Keratinocyte (primary cell): Measurements from ENCODE around the gene RBBP5. TPM values are rescaled to one million over a fixed set of nuclear protein-coding genes. Genes with fewer than 3 reads are reported as not detected.
A peak's percentile ranks its signal among the peaks of the same experiment; 100 is the strongest.

ENCODE experiments used
- DNase-seq: peaks from one replicate; pipeline ENCODE4 v3.0.0-alpha.2; 2011; ENCODE audit warnings: low read depth, missing footprints, low spot score
- FAIRE-seq: peaks from 2 replicates; lab custom pipeline; 2011; peaks lifted over from hg19 to GRCh38; lab: Jason Lieb, UNC
- H2AFZ ChIP-seq: 2 replicates; pipeline ENCODE4 v1.6.0; 2012; ENCODE audit warnings: low read length, control low read depth, inconsistent platforms; ENCODE audit not compliant: control insufficient read depth
- H3K27ac ChIP-seq: 2 replicates; pipeline ENCODE4 v1.5.1; 2011; ENCODE audit warnings: low read length; ENCODE audit not compliant: control insufficient read depth, insufficient read depth
- H3K27me3 ChIP-seq: 3 replicates; pipeline ENCODE4 v1.6.0; 2011; ENCODE audit warnings: low read length; ENCODE audit not compliant: control insufficient read depth, insufficient read depth; ENCODE audit errors: extremely low read depth
- H3K36me3 ChIP-seq, 2 experiments: 2 replicates in 1 of 2; 3 replicates in 1 of 2; pipeline ENCODE4 v1.5.1; 2011; ENCODE audit warnings: low read length in 2 of 2, mild to moderate bottlenecking in 1 of 2; ENCODE audit not compliant: control insufficient read depth in 2 of 2, insufficient read depth in 2 of 2; ENCODE audit errors: extremely low read depth in 1 of 2
- H3K4me1 ChIP-seq: 3 replicates; pipeline ENCODE4 v1.5.1; 2011; ENCODE audit warnings: low read length; ENCODE audit not compliant: control insufficient read depth, insufficient read depth; ENCODE audit errors: extremely low read depth
- H3K4me2 ChIP-seq: 3 replicates; pipeline ENCODE4 v1.6.0; 2011; ENCODE audit warnings: low read depth, low read length; ENCODE audit not compliant: control insufficient read depth, insufficient read depth; ENCODE audit errors: extremely low read depth
- H3K4me3 ChIP-seq, 3 experiments: fragments of 200-600 bp in 1 of 3; sonication (generic) in 1 of 3; 2 replicates in 2 of 3; 3 replicates in 1 of 3; pipeline ENCODE4 v1.5.1; 2011 to 2016; ENCODE audit warnings: low read length in 3 of 3, mild to moderate bottlenecking in 3 of 3, control low read depth in 2 of 3, inconsistent platforms in 1 of 3, low read depth in 1 of 3, mixed read lengths in 1 of 3, mixed run types in 1 of 3, moderate library complexity in 1 of 3; ENCODE audit not compliant: control insufficient read depth in 2 of 3, insufficient read depth in 2 of 3; ENCODE audit errors: extremely low read depth in 1 of 3
- H3K79me2 ChIP-seq: 2 replicates; pipeline ENCODE4 v1.6.0; 2012; ENCODE audit warnings: low read length; ENCODE audit not compliant: control insufficient read depth, insufficient read depth
- H3K9ac ChIP-seq: 3 replicates; pipeline ENCODE4 v1.6.0; 2011; ENCODE audit warnings: low read length; ENCODE audit not compliant: control insufficient read depth, insufficient read depth; ENCODE audit errors: extremely low read depth
- H3K9me1 ChIP-seq: 3 replicates; pipeline ENCODE4 v1.6.0; 2011; ENCODE audit warnings: low read length; ENCODE audit not compliant: control insufficient read depth, insufficient read depth; ENCODE audit errors: extremely low read depth
- H3K9me3 ChIP-seq: 2 replicates; pipeline ENCODE4 v1.5.1; 2012; ENCODE audit warnings: low read depth, low read length; ENCODE audit not compliant: control insufficient read depth
- H4K20me1 ChIP-seq: 3 replicates; pipeline ENCODE4 v1.6.0; 2011; ENCODE audit warnings: low read length; ENCODE audit not compliant: control insufficient read depth, insufficient read depth; ENCODE audit errors: extremely low read depth
- CTCF ChIP-seq, 3 experiments: IDR thresholded peaks in 1 of 3; conservative IDR thresholded peaks in 1 of 3; optimal IDR thresholded peaks in 1 of 3; 2 replicates in 2 of 3; 3 replicates in 1 of 3; pipeline versions ENCODE3 to v1.5.1; 2011; ENCODE audit warnings: low read length in 3 of 3, mild to moderate bottlenecking in 3 of 3, moderate library complexity in 2 of 3, control low read depth in 1 of 3, inconsistent platforms in 1 of 3; ENCODE audit not compliant: insufficient read depth in 2 of 3; ENCODE audit errors: extremely low read depth in 1 of 3
- EZH2 ChIP-seq: IDR thresholded peaks from one replicate; pipeline ENCODE4 v1.6.1; 2012; ENCODE audit warnings: inconsistent platforms, mild to moderate bottlenecking, low read length, moderate library complexity
- dilution Hi-C: fragments of 300-500 bp; cut with MboI; formaldehyde crosslinking; loops from one replicate; pipeline ENCODE4 v1.7.0; 2020; ENCODE audit warnings: low sequenced_read_pairs; ENCODE audit not compliant: extremely low pct_ligation_motif_present
- polyA plus RNA-seq, 5 experiments: library from polyadenylated mRNA; depleted of rRNA in 3 of 5; stranded (reverse) in 3 of 5; stranded (forward) in 1 of 5; unstranded in 1 of 5; fragments of >200 nt; gene quantifications; 1 replicate in 1 of 5; 2 replicates in 3 of 5; 3 replicates in 1 of 5; pipeline versions ENCODE4 v1.2.1 to v1.2.3, GENCODE V29; 2011 to 2012; ENCODE audit warnings: missing spikeins in 2 of 5, low read depth in 1 of 5, low replicate concordance in 1 of 5

Gene RBBP5
- polyA plus RNA-seq, 1 donor (not counting 4 experiments of a cell fraction or from before 2014, with no cell fraction given): 12.3 TPM

GRCh38 chr1:205061665-205062069, 60.1 kb downstream of the RBBP5 start:
- FAIRE-seq: peak; percentile 48
- no peak overlapping the region for H2AFZ ChIP-seq

GRCh38 chr1:205061227-205061626, 60.6 kb downstream of the RBBP5 start:
- FAIRE-seq: no peak
- dilution Hi-C loops: no loop called here
- no peak for TF ChIP-seq CTCF (optimal IDR thresholded peaks at IDR 0.05 in 1 of 3, IDR thresholded peaks at IDR 0.05 in 1 of 3, conservative IDR thresholded peaks at IDR 0.05 in 1 of 3; ENCODE audit: extremely low read depth in 1 of 3, insufficient read depth in 2 of 3, low read length in 3 of 3)
- no peak for TF ChIP-seq EZH2
- H3K36me3 ChIP-seq: no peaks in the 10 kb centered on the region
- no peak overlapping the region for H2AFZ ChIP-seq
- H3K4me2 ChIP-seq: no peak overlapping the region
- no peaks in the 10 kb centered on the region for H3K9me1 ChIP-seq
- no peak for DNase-seq
- no peaks in the 10 kb centered on the region for H3K4me1 ChIP-seq
- H4K20me1 ChIP-seq: no peaks in the 10 kb centered on the region
- peaks cover 7% of the 10 kb centered on the region for H3K27me3 ChIP-seq
- H3K9ac ChIP-seq: no peak overlapping the region
- no peak overlapping the region for H3K27ac ChIP-seq
- H3K9me3 ChIP-seq: no peaks in the 10 kb centered on the region
- no peak overlapping the region for H3K4me3 ChIP-seq
- H3K79me2 ChIP-seq: no peaks in the 10 kb centered on the region

More at GRCh38 chr1:205061665-205062069, 60.1 kb downstream of the RBBP5 start:
- H3K9ac ChIP-seq: no peak overlapping the region
- H3K27ac ChIP-seq: no peak overlapping the region
- H3K9me3 ChIP-seq: no peaks in the 10 kb centered on the region
- H3K79me2 ChIP-seq: no peaks in the 10 kb centered on the region
- no peaks in the 10 kb centered on the region for H3K4me1 ChIP-seq
- H4K20me1 ChIP-seq: no peaks in the 10 kb centered on the region
- dilution Hi-C loops: no loop called here
- H3K9me1 ChIP-seq: no peaks in the 10 kb centered on the region
- no peak overlapping the region for H3K4me2 ChIP-seq
- H3K4me3 ChIP-seq: no peak overlapping the region
- peak; percentile 13 for DNase-seq
- H3K27me3 ChIP-seq: peaks cover 7% of the 10 kb centered on the region
- no peak for TF ChIP-seq EZH2
- peak; percentile 90 to 95 (median 90) for TF ChIP-seq CTCF (optimal IDR thresholded peaks at IDR 0.05 in 1 of 3, IDR thresholded peaks at IDR 0.05 in 1 of 3, conservative IDR thresholded peaks at IDR 0.05 in 1 of 3; ENCODE audit: extremely low read depth in 1 of 3, insufficient read depth in 2 of 3, low read length in 3 of 3)
- H3K36me3 ChIP-seq: no peaks in the 10 kb centered on the region
